H1 (cell line): Measurements from ENCODE around the gene SLC13A1.

Source experiments
- CEBPB ChIP-seq: IDR thresholded peaks from 2 replicates; pipeline ENCODE4 v1.6.1; 2012; ENCODE audit warnings: low read depth, low read length
- CHD2 ChIP-seq: IDR thresholded peaks from 2 replicates; pipeline ENCODE4 v1.6.1; 2012; ENCODE audit warnings: low read length, improper control_type of control experiment
- JUN ChIP-seq: IDR thresholded peaks from 2 replicates; pipeline ENCODE4 v1.6.1; 2011; ENCODE audit warnings: low read depth, mild to moderate bottlenecking, improper control_type of control experiment, low read length
- JUND ChIP-seq: IDR thresholded peaks from 2 replicates; pipeline ENCODE4 v1.6.1; 2011; ENCODE audit warnings: mild to moderate bottlenecking, improper control_type of control experiment, low read length
- POLR2A ChIP-seq, 2 experiments: IDR thresholded peaks; 1 replicate in 1 of 2; 2 replicates in 1 of 2; pipeline ENCODE4 v1.6.1; 2011; ENCODE audit warnings: low read depth in 2 of 2, low read length in 2 of 2, mild to moderate bottlenecking in 2 of 2; ENCODE audit errors: control extremely low read depth in 1 of 2
- POLR2AphosphoS5 ChIP-seq: IDR thresholded peaks from 2 replicates; pipeline ENCODE4 v1.6.1; 2011; ENCODE audit warnings: low read depth, low read length
- SIN3A ChIP-seq, 2 experiments: IDR thresholded peaks in 1 of 2; conservative IDR thresholded peaks in 1 of 2; 2 replicates each; pipeline ENCODE4 v1.6.1; 2011 to 2012; ENCODE audit warnings: low read length in 2 of 2, improper control_type of control experiment in 1 of 2, low read depth in 1 of 2, mild to moderate bottlenecking in 1 of 2
- TAF1 ChIP-seq: IDR thresholded peaks from 2 replicates; pipeline ENCODE4 v1.6.1; 2011; ENCODE audit warnings: mild to moderate bottlenecking, low read depth, low read length
- ZNF274 ChIP-seq: IDR thresholded peaks from 2 replicates; pipeline ENCODE4 v1.7.0; 2012; ENCODE audit warnings: low read length, borderline replicate concordance; ENCODE audit errors: extremely low read depth
- TF ChIP-seq, protein P1 (sequence below): IDR thresholded peaks from 2 replicates; pipeline ENCODE4 v1.6.1; 2011; ENCODE audit warnings: low read depth, mild to moderate bottlenecking, low read length; ENCODE audit not compliant: insufficient read depth
- TF ChIP-seq, protein P2 (sequence below), 3 experiments: IDR thresholded peaks; 1 replicate in 2 of 3; 2 replicates in 1 of 3; pipeline versions ENCODE4 v1.5.1 to v1.6.1; 2011; ENCODE audit warnings: low read length in 3 of 3, mild to moderate bottlenecking in 3 of 3, inconsistent platforms in 2 of 3, low read depth in 1 of 3, moderate library complexity in 1 of 3; ENCODE audit not compliant: insufficient read depth in 1 of 3; ENCODE audit errors: control extremely low read depth in 1 of 3

- TF ChIP-seq POLR2A (IDR thresholded peaks at IDR 0.05; ENCODE audit: control extremely low read depth in 1 of 2, low read depth in 2 of 2, low read length in 2 of 2) (no peak), TAF1 (no peak), JUN (no peak), JUND (no peak), CEBPB (no peak), CHD2 (no peak), POLR2AphosphoS5 (no peak), SIN3A (conservative IDR thresholded peaks at IDR 0.05 in 1 of 2, IDR thresholded peaks at IDR 0.05 in 1 of 2; ENCODE audit: low read depth in 1 of 2, low read length in 2 of 2) (no peak), ZNF274 (no peak)
- TF ChIP-seq, protein P1, sequence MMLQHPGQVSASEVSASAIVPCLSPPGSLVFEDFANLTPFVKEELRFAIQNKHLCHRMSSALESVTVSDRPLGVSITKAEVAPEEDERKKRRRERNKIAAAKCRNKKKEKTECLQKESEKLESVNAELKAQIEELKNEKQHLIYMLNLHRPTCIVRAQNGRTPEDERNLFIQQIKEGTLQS, result no peak
- TF ChIP-seq, protein P2, sequence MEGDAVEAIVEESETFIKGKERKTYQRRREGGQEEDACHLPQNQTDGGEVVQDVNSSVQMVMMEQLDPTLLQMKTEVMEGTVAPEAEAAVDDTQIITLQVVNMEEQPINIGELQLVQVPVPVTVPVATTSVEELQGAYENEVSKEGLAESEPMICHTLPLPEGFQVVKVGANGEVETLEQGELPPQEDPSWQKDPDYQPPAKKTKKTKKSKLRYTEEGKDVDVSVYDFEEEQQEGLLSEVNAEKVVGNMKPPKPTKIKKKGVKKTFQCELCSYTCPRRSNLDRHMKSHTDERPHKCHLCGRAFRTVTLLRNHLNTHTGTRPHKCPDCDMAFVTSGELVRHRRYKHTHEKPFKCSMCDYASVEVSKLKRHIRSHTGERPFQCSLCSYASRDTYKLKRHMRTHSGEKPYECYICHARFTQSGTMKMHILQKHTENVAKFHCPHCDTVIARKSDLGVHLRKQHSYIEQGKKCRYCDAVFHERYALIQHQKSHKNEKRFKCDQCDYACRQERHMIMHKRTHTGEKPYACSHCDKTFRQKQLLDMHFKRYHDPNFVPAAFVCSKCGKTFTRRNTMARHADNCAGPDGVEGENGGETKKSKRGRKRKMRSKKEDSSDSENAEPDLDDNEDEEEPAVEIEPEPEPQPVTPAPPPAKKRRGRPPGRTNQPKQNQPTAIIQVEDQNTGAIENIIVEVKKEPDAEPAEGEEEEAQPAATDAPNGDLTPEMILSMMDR (IDR thresholded peaks at IDR 0.05; ENCODE audit: control extremely low read depth in 1 of 3, insufficient read depth in 1 of 3, low read depth in 1 of 3, low read length in 3 of 3), result no peak
Measured at GRCh38 chr7:123099712-123100111, 100.1 kb downstream of the SLC13A1 start.
